Right kidney (tissue), 1 donor: ENCODE results near the gene TMEM45A.
"Not testable (repeated sequence)": the region's sequence is repeated elsewhere in the genome, so short reads cannot be mapped to it uniquely, and the experiment has no call there.

Experiments used
- DNase-seq: peaks from one replicate; pipeline ENCODE4 v3.0.0-alpha.2; 2016

The TMEM45A gene

DNA sequence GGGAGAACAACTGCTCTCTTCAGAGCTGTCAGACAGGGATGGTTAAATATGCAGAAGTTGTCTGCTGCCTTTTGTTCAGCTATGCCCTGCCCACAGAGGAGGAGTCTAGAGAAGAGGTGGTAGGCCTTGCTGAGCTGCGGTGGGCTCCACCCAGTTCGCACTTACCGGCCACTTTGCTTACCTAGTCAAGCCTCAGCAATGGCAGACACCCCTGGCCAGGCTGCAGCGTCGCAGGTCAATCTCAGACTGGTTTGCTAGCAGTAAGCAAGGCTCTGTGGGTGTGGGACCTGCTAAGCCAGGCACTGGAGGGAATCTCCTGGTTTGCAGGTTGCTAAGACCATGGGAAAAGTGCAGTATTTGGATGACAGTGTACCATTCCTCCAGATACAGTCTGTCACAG, 12.3 kb upstream of the TMEM45A start:
- DNase-seq, result no peak

GRCh38 chr3:100482176-100482575, 10.2 kb upstream of the TMEM45A start:
- no peak for DNase-seq

GRCh38 chr3:100483529-100483928, 8.9 kb upstream of the TMEM45A start:
- no peak for DNase-seq

DNA sequence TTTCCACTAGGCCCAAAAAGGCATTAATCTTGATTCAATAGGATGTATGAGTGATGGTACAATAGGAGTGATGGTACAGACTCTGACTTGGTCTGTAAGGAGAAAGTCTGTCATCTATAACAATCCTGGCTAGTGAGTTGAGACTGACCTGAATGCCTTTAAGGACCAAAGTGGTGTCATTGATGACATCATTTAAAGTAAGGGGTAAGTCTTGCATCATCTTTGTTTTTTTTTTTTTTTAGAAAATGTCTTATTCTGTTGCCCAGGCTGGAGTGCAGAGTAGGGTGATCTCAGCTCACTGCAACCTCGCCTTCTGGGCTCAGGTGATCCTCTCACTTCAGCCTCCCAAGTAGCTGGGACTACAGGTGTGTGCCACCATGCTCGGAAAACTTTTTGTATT, 5.6 kb upstream of the TMEM45A start:
- DNase-seq, result no peak

GRCh38 chr3:100489118-100489517, 3.3 kb upstream of the TMEM45A start:
- no peak for DNase-seq

GRCh38 chr3:100496711-100497261, 4.4 kb downstream of the TMEM45A start:
- no peak for DNase-seq

GRCh38 chr3:100499651-100500050, 7.2 kb downstream of the TMEM45A start:
- DNase-seq, result no peak

GRCh38 chr3:100500320-100500880, 8.0 kb downstream of the TMEM45A start:
- no peak for DNase-seq

DNA sequence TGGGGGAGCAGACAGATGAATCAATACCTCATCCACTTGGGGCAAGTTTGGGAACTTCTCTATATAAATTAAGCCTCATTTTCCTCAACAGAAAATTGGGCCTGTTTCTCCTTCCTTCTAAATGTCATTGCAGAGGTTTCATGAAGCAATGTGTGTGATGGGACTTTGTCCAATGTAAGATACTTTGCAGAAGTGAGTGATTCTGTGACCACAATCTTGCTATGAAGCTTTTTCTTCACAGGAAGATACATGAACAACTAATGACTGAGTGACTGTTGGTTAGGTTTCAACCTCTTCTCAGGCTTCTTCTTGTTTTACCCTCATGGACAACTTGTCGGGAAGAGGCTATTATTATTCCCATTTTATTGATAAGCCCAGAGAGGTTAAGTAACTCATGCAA, 11.0 kb downstream of the TMEM45A start:
- no peak for DNase-seq

GRCh38 chr3:100506355-100506754, 13.9 kb downstream of the TMEM45A start:
- DNase-seq, result no peak

- DNase-seq, result not testable (repeated sequence)
These were observed 17.4 kb downstream of the TMEM45A start for GRCh38 chr3:100509818-100510217.

DNA sequence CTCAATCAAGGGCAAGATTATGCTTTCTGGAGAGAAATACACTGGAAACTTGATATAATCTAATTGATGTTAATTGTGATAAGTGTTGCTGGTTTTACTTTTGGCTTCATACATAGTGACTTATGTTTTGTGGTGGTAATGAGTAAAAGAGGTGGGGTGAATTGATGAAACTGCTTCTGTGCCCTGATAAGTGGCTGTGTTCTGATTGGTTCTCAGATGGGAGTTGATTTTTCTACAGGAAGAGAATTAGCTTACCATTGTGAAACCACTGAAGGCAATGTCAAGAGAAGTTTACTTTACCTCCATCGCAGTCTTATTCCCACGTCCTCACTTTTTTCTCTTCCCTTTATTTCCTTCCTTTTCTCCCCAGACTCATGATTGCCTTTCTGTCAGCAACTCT, 23.8 kb downstream of the TMEM45A start:
- DNase-seq, result no peak

DNA sequence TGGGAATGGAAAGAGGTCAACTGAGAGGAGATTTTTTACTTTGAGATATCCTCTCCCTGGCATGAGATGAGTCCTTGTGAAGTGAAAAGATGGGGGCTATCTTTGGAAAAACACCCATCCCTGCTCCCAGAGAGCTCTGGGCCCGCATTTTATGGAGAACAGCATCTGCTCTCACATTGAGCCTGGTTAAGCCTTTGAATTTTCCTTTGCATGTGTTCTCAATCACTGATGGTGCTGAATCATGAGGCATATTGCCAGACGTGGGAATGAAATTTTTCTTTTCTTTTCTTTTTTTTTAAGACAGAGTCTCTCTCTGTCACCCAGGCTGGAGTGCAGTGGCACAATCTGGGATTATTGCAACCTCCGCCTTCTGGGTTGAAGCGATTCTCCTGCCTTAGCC, 24.4 kb downstream of the TMEM45A start:
- no peak for DNase-seq

- no peak for DNase-seq
These were observed 24.9 kb downstream of the TMEM45A start for GRCh38 chr3:100517276-100517675.

DNA sequence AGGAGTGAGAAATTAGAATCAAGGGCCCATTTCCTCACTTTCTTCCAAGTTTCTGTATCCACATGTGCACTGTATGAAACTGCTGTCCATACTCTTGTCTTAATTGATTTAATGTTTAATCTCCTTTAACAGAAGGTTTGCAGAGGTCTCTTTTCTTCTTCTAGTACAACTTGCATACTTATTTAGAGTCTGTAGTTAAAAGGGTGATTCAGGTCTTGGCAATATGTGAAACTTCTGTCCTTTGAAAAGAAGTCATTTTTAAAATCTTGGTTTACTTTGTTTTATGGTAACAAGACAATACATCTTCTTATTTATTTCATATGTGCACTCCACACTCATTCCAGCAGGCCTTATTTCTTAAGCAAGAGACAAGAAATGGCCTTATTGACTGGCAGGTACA, 25.8 kb downstream of the TMEM45A start:
- DNase-seq, result peak; percentile 4

DNA sequence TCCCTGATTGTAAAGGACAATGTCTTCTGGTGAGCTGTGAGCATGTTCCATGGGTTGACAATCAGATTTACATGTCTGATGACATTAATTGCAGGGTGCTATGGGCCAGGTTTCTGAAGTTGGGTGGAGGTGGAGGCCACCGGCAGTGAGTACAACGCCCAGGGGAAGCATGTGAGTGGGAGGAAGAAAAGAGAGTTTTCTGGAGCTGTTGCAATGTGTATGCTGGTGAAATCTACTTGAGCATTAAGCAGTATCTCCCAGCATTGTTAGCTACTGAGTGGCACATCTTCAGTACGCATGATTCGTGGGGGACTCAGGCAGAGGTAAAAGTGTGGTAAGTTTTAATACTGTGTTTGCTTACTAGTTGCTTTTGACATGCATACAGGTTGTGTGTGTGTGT, 26.6 kb downstream of the TMEM45A start:
- DNase-seq, result no peak

DNA sequence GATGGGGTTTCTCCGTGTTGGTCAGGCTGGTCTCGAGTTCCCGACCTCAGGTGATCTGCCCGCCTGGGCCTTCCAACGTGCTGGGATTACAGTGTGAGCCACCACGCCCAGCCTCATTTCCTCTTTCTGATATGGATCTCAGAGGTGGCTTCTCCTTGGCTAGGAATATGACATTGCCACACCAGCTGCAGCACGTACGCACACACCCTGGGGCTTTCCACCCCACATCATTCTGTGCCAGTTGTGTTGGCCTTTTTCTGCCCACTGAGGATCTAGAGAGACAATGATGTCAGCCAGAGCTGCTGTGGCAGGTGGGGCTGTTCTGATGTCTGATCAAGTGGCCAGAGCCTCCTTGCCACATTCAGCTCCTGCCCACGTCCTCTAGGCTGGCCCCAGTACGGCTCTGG, 29.0 kb downstream of the TMEM45A start:
- DNase-seq, result no peak

DNA sequence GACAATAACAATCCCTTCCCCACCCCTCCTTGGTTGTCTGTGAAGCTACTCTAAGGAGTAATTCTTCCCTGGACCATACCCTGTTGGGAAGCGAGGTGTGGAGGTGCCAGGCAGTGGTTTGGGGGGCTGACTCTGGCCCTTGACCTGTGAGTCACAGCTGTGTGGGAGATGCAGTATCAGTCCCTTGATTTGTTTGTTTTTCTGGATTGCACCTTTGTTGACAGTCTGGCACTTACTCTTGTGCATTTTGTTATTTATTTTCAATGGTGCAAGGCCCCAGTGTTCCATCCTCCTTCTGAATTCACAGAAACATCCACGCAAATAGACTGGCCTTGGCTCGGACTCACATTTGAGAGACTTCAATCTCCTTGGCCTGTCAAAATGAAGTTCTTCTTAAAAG, 29.7 kb downstream of the TMEM45A start:
- DNase-seq, result no peak

- DNase-seq, result no peak
These were observed 30.8 kb downstream of the TMEM45A start for GRCh38 chr3:100523050-100523760.

- DNase-seq, result no peak
These were observed 33.6 kb downstream of the TMEM45A start for GRCh38 chr3:100525753-100526612.

- DNase-seq, result no peak
These were observed 34.4 kb downstream of the TMEM45A start for GRCh38 chr3:100526613-100527346.

DNA sequence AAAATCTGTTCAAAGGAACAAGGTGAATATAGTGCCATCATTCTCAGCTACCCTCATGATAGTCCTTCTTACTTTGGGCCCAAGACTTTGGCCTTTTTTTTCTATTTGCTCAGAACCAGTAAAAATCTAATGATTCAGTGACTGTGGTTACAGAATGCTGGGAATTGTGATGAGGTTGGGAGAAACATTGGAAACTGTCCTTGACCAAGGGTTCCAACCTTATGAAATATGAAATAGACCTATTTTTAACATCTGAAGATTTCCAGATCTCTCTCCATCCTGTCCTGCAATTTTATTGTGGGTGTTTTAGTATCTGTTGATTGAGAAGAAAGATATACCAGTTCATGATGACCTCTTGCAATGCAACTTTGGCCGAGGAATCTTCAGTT, 34.9 kb downstream of the TMEM45A start:
- DNase-seq, result no peak

GRCh38 chr3:100531093-100531492, 38.7 kb downstream of the TMEM45A start:
- no peak for DNase-seq
